Kidney epithelial cell (primary cell): ENCODE data around the gene TP53TG5. TPM values are rescaled to one million over a fixed set of nuclear protein-coding genes. Genes with fewer than 3 reads are reported as not detected.
A peak's percentile ranks its signal among the peaks of the same experiment; 100 is the strongest.

Source experiments
- DNase-seq: peaks from one replicate; pipeline ENCODE4 v3.0.0-alpha.2; 2010; ENCODE audit warnings: low read depth
- H3K27me3 ChIP-seq: 2 replicates; pipeline ENCODE4 v1.6.0; 2011; ENCODE audit warnings: low read length; ENCODE audit not compliant: control insufficient read depth, insufficient read depth
- H3K36me3 ChIP-seq: 2 replicates; pipeline ENCODE4 v1.5.1; 2011; ENCODE audit warnings: low read length; ENCODE audit not compliant: control insufficient read depth, insufficient read depth
- H3K4me3 ChIP-seq: 2 replicates; pipeline ENCODE4 v1.5.1; 2011; ENCODE audit warnings: low read depth, mild to moderate bottlenecking, control low read depth, low read length
- total RNA-seq: library from RNA; depleted of rRNA; stranded (reverse); fragments of >200 nt; gene quantifications from 2 replicates; pipeline ENCODE4 v1.2.3, GENCODE V29; 2015
- TF ChIP-seq, protein P1 (sequence below): IDR thresholded peaks from 2 replicates; pipeline ENCODE4 v1.5.1; 2011; ENCODE audit warnings: mild to moderate bottlenecking, moderate library complexity, low read length, control low read depth, inconsistent platforms; ENCODE audit not compliant: insufficient read depth, poor library complexity, severe bottlenecking

TP53TG5 gene
- total RNA-seq, 1 donor from 2014 or later: not detected

DNA sequence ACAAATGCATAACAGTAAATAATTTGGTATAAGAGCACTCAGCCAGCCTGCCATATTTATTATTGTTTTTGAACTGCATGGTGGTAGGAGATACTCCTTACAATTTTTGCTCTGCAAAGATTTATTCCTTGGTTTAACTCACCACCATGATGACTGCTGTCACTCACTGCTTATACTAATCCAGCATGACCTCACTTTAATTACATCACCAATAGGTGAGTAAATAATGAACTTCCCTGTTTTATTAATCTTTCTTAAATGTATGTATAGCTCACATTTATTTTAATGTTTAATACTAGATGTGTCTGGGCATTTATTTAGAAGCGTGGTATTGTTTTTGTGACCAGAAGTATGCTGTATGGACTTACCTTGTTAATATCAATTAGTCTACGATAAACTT is 12.8 kb upstream of the TP53TG5 start:
- no peaks in the 10 kb centered on the region for H3K36me3 ChIP-seq
- no peak overlapping the region for H3K4me3 ChIP-seq
- TF ChIP-seq, protein P1, sequence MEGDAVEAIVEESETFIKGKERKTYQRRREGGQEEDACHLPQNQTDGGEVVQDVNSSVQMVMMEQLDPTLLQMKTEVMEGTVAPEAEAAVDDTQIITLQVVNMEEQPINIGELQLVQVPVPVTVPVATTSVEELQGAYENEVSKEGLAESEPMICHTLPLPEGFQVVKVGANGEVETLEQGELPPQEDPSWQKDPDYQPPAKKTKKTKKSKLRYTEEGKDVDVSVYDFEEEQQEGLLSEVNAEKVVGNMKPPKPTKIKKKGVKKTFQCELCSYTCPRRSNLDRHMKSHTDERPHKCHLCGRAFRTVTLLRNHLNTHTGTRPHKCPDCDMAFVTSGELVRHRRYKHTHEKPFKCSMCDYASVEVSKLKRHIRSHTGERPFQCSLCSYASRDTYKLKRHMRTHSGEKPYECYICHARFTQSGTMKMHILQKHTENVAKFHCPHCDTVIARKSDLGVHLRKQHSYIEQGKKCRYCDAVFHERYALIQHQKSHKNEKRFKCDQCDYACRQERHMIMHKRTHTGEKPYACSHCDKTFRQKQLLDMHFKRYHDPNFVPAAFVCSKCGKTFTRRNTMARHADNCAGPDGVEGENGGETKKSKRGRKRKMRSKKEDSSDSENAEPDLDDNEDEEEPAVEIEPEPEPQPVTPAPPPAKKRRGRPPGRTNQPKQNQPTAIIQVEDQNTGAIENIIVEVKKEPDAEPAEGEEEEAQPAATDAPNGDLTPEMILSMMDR: no peak
- H3K27me3 ChIP-seq: no peaks in the 10 kb centered on the region
- DNase-seq: no peak

DNA sequence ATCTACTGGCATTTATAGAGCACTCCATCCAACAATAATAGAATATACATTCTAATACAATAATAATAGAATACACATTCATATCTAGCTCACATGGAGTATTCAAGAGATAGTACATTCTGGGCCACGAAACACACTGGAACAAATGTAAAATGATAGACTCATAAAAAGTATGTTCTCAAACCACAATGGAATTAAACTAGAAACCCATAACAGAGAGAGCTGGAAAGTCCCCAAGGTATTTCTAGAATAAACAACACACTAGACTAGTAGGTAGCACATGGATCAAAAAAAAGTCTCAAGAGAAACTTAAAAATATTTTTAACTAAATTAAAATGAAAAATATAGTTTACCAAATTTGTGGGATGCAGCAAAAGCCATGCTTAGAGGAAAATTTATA is 9.1 kb upstream of the TP53TG5 start:
- no peaks in the 10 kb centered on the region for H3K27me3 ChIP-seq
- TF ChIP-seq, protein P1: no peak
- DNase-seq: no peak
- H3K36me3 ChIP-seq: no peaks in the 10 kb centered on the region
- no peak overlapping the region for H3K4me3 ChIP-seq

DNA sequence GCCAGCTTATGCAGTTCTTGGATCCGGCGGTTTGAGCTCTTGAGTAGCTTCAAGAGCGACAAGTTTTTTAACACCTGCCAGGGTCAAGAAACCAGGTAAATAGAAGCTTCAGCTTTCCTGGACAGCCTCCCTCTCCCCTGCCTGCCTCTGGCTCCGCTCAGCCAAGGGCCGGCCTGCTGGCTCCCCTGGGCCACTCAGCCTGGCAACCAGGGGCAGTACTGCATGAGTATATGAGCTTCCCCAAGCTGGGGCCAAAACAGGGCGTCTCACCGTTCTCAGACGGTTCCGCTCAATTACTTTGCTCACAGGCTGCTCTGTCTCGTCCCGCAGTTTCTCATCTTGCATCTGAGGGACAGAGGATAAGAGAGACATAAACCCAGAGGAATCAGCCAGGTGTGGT is 856 bp downstream of the TP53TG5 start:
- no peaks in the 10 kb centered on the region for H3K36me3 ChIP-seq
- TF ChIP-seq, protein P1: no peak
- no peaks in the 10 kb centered on the region for H3K27me3 ChIP-seq
- DNase-seq: no peak
- no peak overlapping the region for H3K4me3 ChIP-seq

DNA sequence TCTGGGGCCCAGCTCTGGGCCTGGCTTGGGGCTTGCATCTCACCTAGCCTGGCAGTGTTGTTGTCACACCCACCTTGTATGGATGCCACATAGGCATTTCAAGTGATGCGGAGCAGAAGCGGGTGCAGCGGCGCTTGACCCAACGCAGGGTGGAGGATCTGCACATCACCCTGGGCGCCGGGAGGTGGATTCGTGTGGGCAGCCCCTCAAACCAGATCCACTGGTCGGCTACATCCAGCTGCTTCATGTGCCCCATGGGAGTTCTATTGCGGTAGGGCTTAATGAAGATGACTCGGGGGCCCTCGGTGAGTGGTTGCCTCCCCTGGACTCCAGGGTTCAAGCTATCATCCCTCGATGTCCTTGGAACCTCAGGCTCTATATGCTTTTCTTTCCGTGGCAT is 3.2 kb downstream of the TP53TG5 start:
- no peak for DNase-seq
- Histone ChIP-seq H3K4me3 (no peak overlapping the region), H3K36me3 (no peaks in the 10 kb centered on the region), H3K27me3 (no peaks in the 10 kb centered on the region)
- TF ChIP-seq, protein P1: no peak

DNA sequence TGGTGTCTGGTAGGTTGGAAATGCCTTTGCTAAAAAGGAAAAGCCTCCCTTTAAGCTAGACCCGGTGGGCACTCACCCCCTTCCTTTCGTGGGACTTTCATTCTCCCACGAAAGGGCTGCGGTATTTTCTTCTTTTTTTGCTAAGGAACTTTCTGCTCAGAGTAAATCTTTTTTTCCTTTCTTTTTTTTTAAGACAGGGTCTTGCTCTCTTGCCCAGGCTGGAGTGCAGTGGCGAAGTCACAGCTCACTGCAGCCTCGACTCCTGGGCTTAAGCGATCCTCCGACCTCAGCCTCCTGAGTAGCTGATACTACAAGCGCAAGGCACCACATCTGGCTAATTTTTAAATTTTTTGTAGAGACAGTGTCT is 4.0 kb downstream of the TP53TG5 start:
- Histone ChIP-seq H3K27me3 (no peaks in the 10 kb centered on the region), H3K4me3 (no peak overlapping the region), H3K36me3 (no peaks in the 10 kb centered on the region)
- TF ChIP-seq, protein P1: no peak
- no peak for DNase-seq

DNA sequence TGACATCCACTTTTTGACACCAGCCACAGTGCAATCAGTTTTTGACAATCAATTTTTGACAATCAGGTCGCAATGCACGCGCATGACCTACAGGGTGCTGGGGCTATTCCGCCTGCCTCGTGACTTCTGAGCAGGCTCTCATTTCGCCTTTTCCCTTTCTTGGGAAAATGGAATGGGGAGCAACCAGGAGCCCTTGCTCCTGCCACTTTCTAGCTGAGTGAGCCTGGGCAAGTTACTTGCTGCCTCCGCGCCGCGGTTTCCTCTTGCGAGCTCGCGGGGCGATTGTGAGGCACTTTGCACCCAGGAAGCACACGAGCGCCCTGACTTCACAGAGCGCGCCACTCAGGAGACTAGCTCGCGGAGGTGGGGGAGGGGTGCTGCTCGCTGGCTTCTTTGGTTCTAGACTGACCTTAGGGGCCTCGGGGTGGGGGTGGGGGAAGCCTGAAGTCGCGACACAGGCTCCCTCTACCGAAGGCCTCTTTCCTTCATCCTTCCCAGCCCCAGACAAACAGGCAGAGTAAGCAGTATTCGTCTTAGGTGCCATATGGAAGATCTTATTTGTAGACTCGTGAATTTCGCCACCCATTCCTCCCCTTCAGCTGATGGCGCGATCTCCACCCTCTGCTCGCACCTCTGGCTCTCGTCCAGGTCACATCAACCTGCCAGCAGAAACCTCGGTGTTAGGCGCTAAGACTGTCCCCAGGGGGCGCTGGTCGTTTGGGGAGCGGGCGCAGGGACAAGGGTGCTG is 4.6 kb downstream of the TP53TG5 start:
- peak overlapping the region; percentile 31 for H3K4me3 ChIP-seq
- DNase-seq: no peak
- H3K36me3 ChIP-seq: no peaks in the 10 kb centered on the region
- TF ChIP-seq, protein P1: peak; percentile 94
- H3K27me3 ChIP-seq: no peaks in the 10 kb centered on the region
